ENCODE data around the gene C1orf53.
A peak's percentile ranks its signal among the peaks of the same experiment; 100 is the strongest.

The C1orf53 gene

DNA sequence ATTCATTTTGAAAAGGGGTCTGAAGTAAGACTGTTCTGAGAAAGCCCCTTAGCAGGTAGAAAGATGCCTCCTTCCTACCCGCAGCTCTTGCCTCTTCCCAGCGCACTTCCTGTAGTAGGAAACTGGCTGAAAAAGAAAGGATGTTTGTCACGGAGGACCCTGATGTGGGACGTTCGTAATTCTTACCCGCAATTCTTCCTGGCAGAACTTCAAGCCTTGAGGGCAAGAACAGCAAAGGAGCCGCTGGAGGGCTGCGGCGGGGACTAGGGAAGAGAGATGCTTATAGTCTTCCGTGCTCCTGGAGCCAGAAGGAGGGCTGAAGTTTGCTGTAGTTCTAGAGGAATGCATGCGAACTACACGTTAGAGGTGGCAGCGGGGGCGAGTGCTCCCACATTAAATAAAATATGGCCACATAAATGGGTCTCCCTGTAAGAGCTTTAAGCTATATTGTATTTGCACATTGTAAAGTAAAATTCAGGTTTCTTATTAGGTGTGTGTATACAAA is 6.3 kb downstream of the C1orf53 start:
- DNase-seq: no peak

DNA sequence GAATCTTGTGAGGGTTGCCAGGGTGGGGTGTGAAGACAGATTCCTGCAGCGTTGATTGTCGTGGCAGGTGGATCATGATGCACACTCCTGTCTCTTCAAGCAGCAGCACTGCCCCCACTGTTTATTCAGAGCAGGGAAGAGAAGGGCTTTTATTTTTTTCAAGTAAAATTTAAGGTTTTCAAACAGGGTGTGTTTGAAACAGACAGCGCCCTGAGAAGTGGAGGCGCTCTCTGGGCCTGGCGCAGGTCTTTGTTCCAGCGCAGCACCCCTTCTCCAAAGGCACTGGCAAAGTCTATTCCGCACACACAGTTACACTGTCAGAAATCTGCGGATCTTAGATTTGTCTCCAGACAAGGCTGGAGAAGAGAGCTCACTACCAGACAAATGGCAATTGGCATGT is 7.0 kb downstream of the C1orf53 start:
- no peak for DNase-seq

DNA sequence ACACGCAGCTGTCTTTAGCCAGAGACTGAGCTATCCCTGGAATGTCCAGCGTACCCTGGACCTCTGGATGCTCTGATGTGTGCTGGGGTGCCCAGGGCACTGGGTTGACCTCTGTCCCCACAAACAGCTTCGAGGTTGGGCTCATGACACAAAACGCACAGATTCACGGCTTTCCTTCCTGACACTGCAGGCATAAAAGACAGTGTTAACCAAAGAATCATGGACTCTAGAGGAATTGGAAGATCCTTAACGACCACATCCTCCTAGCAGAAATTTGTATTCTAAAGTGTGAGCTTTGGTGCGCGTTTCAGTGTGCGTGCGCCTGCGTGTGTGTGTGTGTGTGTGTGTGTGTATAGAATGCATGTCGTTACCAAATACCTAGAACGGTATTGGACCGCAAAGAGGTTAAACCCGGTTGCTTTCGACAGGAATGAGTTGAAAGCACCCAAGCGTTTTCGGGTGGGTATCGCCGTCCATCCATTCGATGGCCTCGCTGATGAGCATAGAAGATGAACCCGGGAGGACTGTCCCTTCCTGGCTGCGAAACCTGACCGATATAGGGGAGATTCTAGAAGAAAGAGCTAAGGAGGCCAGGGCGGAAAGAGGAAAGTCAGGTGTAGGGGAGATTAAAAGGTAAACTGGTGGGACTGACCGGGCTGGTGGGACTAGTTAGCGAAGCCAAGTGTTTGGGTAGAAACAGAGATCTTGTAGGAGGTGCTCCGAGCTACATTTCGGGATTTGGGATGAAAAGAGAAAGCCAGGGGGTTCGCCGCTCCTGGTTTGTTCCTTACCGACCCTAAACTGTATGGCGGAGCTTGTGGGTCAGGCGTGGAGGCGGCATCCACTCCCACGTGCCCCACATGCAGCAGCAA is 7.9 kb downstream of the C1orf53 start:
- DNase-seq: no peak

DNA sequence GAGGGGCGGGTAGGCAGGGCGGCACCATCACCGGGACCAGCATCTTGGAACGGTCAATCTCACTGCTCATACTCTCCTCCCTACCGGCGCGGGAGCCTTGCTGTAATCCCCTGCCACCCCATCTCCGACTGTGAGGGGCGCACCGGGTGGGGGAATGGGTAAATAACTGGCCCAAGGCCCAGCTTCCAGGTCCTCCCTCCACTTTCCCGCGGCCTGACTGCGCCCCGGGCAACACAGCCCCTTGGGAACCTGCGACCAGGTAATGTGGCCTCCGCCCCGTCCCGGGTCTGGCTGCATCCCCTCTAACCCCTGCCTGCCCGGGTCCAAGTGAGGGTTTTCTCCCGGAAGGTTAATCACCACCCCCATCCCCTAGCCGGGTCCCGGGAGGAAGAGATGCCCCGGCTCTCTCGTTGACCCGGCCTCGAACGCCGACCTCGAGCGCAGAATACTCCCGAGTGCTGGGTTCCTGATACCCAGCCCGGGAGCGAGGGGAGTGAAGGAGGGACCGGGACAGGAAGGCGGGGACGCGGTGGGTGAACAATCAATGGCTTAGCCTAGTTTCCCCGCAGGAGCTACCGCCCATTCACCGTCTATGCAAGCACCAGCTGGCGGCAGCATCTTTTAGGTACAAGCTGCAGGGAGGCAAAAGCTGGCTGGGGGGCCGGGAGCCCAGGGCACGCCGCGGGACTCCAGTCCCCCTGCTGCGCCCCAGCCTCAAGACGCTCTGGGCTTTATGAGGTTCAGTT is 8.9 kb downstream of the C1orf53 start:
- peak; percentile 6 for DNase-seq

DNA sequence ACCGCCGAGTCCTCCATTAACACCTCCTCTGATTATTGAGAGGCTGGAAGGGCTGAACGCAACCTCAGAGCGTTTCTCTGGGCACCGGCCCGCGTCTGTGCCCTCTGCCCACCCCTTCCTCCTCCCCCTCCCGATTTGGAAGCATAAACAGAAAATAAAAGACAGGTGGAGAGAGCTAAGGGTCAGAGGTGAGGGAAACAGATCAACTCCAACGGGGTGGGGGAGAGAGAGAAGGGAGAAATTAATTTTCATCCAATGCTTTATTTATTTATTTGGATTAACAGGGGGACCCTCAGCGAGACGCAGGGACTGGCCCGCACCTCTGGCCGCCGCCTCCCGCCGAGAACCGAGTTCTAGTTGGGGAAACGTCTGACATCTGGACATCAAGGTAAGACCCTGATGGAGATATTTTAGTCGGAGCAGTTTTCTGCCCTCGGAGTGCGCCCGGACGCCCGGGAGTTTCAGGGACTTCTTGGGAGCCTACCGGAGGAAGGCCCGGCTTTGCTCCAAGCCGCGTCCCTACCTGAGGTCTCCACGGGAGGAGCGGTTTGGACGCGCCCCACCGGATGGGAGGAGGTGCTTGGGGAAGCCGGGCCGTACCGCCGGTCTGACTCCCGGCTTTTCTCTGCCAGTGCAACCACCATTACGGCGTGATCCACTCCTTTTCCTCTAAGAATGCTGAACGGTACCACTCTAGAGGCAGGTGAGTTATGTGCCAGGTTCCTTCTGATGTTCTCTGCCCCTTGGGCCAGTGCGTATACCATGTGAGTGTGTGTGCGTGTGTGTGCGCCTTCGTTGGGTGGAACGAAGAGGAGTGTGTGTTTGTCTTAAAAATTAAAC is 9.6 kb downstream of the C1orf53 start:
- no peak for DNase-seq

DNA sequence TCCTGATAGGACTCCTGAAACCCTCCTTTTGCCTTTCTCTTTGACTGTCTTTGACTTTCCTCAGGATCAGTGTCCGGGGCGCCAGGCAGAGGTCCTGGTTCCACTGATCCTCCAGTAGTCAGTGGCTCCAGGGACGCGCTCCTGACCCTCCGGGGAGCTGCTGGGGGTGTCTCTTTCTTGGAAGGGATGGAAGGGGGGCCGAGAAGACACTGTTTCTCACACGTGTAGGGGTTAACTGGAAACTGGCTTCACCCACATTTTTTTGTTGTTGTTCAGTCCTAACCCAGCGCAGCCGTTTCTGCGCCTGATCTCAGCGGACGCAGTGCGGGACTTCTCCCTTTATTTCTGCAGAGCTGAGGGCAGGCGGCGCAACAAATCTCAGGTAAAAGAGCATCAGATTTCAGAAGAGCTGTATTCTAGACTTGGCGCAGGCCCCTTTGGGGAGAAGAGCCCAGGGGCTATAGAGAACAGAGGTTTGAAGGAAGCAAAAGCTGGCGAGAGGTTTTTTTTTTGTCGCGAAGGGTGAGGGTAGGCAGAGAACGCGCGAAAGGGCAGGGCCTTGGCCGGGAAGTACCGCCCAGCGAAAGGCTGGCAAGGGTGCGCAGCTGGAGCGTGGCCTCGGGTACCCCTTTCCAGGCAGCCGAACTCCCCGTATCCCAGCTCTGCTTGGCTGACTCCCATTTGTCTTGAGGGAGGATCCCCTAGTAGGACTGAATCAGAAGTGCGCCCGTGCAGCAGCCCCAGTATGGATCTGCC is 10.5 kb downstream of the C1orf53 start:
- no peak for DNase-seq

DNA sequence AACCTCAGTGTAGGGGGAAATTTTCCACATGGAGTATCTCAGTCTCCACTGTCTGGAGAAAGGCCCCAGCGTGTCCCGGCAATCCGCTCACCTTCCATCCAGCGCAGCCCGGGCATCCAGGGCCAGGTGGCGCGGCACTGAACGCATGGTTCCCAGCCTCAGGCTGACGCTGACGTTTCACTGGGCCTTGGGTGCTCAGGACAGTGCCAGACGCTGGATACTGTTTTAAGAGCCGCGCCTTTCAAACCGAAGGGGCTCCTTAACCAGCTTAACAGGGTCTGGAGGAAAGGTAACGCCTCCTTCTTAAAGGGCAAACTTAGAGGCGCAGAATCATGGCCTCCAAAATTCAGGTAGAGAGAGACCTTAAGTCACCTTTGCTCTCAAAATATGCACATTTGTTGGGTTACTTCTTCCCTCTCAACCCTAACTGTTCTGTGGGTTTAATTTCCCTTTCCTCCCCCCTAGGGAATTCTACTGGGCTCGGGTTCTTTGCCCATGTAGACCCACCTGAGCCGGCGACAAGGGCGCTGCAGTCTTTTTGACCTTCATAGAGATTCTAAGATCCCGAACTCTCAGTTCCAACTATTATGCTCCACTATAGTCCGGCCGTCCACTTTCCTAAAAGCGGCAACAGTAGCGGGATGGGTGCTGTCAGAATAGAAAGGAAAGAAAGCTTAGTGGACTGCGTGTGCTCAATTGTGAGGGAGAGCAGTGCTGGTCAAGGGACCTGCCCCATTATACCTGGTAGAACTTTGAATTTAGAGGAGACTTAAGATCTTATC is 11.3 kb downstream of the C1orf53 start:
- no peak for DNase-seq

DNA sequence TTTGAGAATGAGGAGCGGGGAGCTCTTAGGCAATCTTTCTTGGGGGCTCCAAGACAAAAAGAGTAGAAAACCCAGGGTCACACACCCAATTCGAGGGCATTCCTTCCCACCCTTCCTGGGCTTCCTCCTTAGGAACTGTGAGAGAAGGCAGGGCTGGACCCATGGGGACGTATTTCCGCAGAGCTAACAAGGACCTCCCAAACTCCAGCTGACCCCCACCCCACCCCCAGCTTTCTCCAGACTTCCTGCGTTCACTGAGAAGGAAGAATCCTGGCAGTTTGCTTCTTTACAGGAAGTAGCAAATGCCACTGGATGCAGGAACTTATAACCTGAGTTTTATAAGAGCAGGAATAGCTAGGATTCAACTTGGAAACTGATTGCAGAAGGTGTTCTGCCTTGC is 12.1 kb downstream of the C1orf53 start:
- DNase-seq: no peak

DNA sequence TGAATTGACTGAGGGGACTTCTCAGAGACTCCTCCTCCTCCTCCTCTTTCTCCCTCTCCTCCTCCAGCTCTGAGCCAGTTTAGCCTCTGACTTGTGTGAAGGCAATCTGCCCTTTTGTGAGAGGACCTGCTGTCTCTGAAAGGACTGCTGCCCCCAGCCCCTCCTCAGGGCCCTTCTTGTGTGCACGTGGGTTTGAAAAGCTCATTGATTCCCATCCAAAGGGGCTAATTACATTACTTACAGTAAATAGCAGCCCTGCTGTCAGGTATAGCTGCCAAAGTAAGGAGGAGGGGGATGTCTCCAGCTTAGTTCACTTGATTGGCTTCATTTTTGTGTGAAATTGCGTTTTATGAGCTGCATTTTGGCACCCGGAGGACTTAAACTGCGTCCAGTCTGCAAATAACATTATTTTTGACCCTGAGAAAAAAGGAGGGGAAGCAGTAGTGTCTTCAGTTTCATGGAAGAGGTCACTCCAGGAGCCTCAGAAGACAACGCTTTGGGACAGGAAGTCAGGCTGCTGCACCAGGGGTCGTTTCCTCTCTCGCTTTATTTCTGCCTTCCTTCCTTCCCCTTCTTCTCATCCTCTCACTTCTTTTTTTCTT is 12.9 kb downstream of the C1orf53 start:
- no peak for DNase-seq

DNA sequence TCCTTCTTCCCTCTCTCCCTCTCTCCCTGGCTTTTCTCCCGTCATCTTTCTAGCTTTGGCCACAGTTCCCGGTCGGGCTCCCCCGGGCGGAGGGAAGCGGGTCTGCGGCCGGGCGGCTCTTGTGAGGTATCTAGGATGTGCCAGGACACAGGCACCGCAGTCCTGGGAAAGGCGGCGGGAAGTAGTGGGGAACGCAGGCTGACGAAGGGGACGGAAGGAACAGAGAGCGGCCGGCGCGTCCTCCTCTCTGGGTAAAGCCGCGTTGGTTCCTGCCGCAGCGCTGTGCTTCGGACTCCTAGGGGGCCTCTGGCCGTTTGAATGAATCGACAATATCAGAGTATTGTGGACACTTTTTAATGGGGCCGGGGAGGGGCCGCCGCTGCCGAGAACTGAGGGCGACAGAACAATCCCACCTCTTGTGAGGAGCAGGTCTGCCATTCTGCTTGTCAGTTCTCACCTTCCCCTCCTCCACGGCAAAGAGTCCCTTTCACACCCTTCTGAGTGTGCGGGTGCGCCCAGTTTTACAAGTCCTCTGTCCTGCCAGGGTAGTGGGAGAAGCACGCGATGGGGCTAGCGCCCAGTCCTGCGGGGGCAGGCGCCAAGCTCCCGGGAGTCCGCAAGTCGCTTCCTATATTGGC is 13.6 kb downstream of the C1orf53 start:
- peak; percentile 57 for DNase-seq

DNA sequence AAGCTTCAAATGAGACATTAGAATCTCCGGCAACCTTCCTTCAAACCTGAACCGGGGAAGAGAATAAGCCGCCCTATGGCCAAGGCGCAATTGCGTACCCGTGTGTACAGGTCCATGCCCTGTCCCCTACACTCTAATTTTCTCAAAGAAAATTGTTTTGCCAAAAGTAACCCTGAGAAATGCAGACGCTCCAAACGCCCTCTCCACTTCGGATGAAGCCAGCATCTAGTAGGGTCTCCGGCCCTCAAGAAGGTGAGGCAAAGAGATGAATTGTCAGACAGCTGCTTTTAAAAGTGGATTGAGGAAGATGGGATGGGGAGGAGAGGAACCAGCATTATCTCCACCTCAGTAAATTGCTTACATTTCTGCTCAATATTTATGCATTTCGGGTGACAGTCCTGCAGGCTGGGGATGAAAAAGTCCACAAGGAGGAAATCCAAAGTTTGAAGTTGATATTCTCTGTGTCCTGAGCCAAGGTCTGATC is 14.1 kb downstream of the C1orf53 start:
- no peak for DNase-seq

DNA sequence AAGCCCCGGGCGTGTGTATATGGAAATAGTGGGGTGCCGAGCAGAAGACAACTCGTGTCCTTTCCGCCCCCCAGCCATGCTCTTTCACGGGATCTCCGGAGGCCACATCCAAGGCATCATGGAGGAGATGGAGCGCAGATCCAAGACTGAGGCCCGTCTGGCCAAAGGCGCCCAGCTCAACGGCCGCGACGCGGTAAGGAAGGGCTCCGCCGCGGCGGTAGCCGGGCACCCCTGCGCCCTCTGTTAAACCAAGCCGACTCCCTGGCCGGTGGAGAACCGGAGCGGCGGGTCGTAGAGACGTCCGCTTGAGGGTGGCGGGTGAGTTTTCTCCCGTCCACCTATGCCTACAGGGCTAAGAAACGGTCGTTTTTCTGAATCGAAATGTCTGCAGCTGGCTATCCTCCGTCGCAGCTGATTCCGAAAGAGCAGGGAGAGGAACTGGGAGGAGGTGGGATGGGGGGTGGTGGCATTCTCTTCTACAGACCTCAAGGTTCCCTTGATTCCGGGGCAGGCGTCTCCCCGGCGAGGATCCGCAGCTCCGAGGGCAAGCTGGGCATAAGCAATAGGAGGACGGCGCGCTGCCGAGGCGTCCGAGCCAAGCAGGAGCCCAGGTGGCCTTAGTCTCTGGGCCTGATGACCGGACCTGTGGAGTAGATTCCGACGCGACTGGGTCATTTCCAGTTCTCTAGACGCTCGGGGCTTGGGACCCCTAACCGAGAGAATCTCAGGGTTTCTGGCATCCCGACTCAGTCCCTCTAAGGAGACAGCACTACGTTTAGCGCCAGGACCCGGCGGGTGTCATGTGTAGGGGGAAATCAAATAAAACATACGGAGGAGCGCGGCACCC is 15.6 kb downstream of the C1orf53 start:
- DNase-seq: peak; percentile 13

DNA sequence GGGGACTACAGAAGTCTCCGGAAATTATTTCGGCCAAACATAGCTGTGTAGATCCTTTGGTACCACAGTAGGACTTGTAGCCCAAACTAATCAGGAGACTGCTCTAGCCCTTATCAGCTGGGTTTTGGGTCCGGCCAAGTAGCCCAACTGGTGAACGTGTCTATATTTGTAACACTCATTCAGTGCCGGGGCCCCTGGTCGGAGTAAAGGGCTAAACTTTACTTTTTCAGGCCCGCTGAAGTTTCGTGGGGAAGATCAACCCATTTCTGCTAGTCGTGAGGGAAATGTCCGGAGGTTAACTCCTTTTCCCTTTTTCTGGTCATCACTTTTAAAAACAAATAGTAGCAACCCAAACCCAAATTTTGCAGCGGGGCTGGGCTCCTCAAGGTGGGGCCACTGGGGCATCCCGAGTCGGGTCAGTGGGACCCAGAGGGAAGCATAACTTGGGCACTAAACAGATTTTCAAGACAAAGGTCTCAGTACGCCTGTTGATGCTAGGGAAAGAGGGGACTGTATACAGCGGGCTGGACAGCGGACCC is 16.4 kb downstream of the C1orf53 start:
- no peak for DNase-seq

DNA sequence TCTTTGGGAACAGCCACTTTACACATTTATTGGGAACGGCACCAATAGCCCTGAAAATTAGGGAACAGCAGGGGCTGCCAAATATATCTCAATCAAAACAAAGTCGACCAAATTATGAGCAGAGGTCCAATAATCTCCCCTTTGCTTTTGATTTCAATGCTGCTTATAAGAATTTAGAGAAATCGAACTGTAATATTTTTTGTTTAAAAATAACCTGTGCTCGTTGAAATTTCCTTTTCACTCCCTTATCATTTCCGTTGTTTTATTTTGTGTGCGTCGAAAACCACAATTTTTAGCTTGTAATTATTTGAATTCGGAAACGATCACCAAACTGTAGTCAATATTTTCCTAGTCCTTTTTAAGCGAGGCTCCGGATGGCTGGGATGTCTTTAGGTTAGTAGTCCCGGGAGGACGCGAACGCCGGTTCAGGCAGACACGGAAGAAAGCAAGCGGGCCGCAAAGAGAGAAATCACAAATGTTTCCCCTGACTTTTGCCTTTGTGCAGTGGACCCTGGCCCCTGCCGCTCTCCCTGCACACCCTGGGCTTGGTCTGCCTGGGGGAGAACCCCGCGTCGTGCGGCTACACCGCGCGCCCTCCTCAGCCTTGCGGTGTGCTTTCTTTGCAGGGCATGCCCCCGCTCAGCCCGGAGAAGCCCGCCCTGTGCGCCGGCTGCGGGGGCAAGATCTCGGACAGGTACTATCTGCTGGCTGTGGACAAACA is 17.1 kb downstream of the C1orf53 start:
- no peak for DNase-seq

DNA sequence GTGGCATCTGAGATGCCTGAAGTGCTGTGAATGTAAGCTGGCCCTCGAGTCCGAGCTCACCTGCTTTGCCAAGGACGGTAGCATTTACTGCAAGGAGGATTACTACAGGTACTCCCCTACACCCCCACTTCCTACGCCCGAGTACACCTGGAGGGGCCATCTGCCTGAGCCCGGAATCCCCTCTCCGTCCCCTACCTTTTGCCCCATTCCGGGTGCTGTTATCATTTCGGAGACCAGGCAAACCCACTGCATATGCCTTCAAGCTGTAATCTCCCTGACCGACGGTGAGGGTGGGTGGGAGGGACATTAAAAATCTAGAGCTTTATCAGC is 17.6 kb downstream of the C1orf53 start:
- no peak for DNase-seq

DNA sequence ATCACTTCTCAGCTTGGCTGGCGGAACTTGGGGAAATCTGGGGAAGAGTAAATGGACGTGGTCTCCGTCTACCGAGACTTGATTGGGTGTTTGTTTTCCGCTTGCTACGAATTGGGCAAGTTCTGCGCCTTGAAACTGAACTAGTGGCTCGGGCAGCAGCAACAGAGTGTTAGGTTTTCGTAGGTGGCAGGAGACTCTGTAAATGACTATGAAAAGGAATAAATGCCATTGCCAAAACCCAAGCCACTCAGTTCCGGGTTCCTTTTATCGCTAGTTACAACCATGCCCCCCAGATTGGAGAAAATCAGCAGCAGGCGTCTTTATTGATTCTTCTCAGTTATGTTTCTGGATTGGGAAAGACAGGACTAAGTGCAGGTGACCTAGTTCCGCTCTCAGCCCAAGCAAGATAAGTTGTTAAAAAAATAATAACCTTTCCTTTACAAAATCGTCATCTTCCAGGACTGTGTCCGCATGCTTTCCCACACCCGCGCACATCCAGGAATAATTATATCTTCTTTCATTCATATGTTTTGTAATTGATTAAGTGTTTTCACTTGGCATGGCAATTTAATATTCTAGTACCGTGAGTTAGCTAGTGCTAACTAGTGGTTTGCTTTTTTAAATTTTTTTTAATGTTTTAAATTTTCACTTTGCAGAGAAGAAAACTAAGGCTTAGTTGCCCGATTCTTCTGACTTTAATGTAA is 18.1 kb downstream of the C1orf53 start:
- DNase-seq: no peak

DNA sequence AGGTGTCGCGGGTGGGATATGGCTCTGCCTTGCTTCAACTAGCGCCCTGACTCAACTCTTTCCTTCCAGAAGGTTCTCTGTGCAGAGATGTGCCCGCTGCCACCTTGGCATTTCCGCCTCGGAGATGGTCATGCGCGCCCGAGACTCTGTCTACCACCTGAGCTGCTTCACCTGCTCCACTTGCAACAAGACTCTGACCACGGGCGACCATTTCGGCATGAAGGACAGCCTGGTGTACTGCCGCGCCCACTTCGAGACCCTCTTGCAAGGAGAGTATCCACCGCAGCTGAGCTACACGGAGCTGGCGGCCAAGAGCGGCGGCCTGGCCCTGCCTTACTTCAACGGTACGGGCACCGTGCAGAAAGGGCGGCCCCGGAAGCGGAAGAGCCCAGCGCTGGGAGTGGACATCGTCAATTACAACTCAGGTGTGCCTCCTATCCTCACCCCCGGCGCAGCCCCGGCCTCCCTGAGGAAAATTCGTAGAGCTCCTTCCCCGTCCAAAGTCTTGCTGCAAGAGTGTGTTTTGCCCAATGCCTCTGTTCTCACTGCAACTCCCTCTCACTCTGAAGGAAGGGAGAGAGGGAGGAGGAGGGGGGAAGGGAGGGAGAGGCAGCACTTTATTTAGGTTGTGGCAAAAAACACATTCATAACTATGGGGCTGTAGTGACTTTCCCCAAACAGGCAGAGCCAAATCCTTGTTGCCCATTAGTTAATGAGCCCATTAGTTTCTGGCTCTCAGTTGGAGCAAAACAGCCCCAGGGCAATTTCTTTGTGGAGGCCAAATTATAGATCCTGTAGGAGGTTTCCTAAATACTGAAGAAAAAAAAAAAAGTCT is 19.0 kb downstream of the C1orf53 start:
- no peak for DNase-seq
